ENCODE measurements around the gene HCK. TPM values are rescaled to one million over a fixed set of nuclear protein-coding genes. Genes with fewer than 3 reads are reported as not detected.
A peak's percentile ranks its signal among the peaks of the same experiment; 100 is the strongest.

The HCK gene
- not detected in 2 replicates for total RNA-seq (2014; rRNA removed; shearing (Covaris generic))
- polyA plus RNA-seq (2015; cell fraction: cytosol; rRNA removed) = not detected in 2 replicates
- not detected in 2 replicates for polyA plus RNA-seq (2015; cell fraction: nucleus; rRNA removed)

- in situ Hi-C loops (cut with HindIII; ENCODE audit: low pct_unique_long_range_greater_than_20kb, low sequenced_read_pairs) = no loop called here
- DNase-seq (ENCODE audit: low read depth, low spot score) = no peak
Measured at GRCh38 chr20:32052090-32052777, at the start of gene HCK. Gene HCK, plus strand, starts transcription at chr20:32052242.

GRCh38 chr20:32003325-32003724 lies 48.7 kb upstream of the HCK start:
- in situ Hi-C loops (cut with HindIII; ENCODE audit: low pct_unique_long_range_greater_than_20kb, low sequenced_read_pairs) = no loop called here
- DNase-seq (ENCODE audit: low read depth, low spot score) = no peak

- DNase-seq (ENCODE audit: low read depth, low spot score) = peak; percentile 71
- in situ Hi-C loops (cut with HindIII; ENCODE audit: low pct_unique_long_range_greater_than_20kb, low sequenced_read_pairs) = no loop called here
Measured at GRCh38 chr20:32004963-32005362, 47.1 kb upstream of the HCK start.

- in situ Hi-C loops (cut with HindIII; ENCODE audit: low pct_unique_long_range_greater_than_20kb, low sequenced_read_pairs) = no loop called here
Measured at GRCh38 chr20:32006053-32006452, 46.0 kb upstream of the HCK start.

GRCh38 chr20:32006841-32007786 lies 44.9 kb upstream of the HCK start:
- in situ Hi-C loops (cut with HindIII; ENCODE audit: low pct_unique_long_range_greater_than_20kb, low sequenced_read_pairs) = no loop called here
- DNase-seq (ENCODE audit: low read depth, low spot score) = no peak

More at GRCh38 chr20:32006053-32006452, 46.0 kb upstream of the HCK start:
- no peak for DNase-seq (ENCODE audit: low read depth, low spot score)

GRCh38 chr20:32007787-32008616 lies 44.0 kb upstream of the HCK start:
- no peak for DNase-seq (ENCODE audit: low read depth, low spot score)
- in situ Hi-C loops (cut with HindIII; ENCODE audit: low pct_unique_long_range_greater_than_20kb, low sequenced_read_pairs) = no loop called here

- in situ Hi-C loops (cut with HindIII; ENCODE audit: low pct_unique_long_range_greater_than_20kb, low sequenced_read_pairs) = no loop called here
- no peak for DNase-seq (ENCODE audit: low read depth, low spot score)
Measured at GRCh38 chr20:32009564-32009963, 42.5 kb upstream of the HCK start.

GRCh38 chr20:32010101-32010500 lies 41.9 kb upstream of the HCK start, which contains the start of gene CCM2L:
Gene CCM2L, plus strand, starts transcription at chr20:32010438. Its CDS starts 17 bp downstream, at chr20:32010455.
- in situ Hi-C loops (cut with HindIII; ENCODE audit: low pct_unique_long_range_greater_than_20kb, low sequenced_read_pairs) = no loop called here
- DNase-seq (ENCODE audit: low read depth, low spot score) = no peak

- in situ Hi-C loops (cut with HindIII; ENCODE audit: low pct_unique_long_range_greater_than_20kb, low sequenced_read_pairs) = no loop called here
- DNase-seq (ENCODE audit: low read depth, low spot score) = no peak
Measured at GRCh38 chr20:32010666-32011065, 41.4 kb upstream of the HCK start.

- DNase-seq (ENCODE audit: low read depth, low spot score) = no peak
- in situ Hi-C loops (cut with HindIII; ENCODE audit: low pct_unique_long_range_greater_than_20kb, low sequenced_read_pairs) = no loop called here
Measured at GRCh38 chr20:32012159-32012688, 39.8 kb upstream of the HCK start.

GRCh38 chr20:32013326-32013725 lies 38.7 kb upstream of the HCK start:
- no peak for DNase-seq (ENCODE audit: low read depth, low spot score)
- in situ Hi-C loops (cut with HindIII; ENCODE audit: low pct_unique_long_range_greater_than_20kb, low sequenced_read_pairs) = no loop called here

- DNase-seq (ENCODE audit: low read depth, low spot score) = no peak
- in situ Hi-C loops (cut with HindIII; ENCODE audit: low pct_unique_long_range_greater_than_20kb, low sequenced_read_pairs) = no loop called here
Measured at GRCh38 chr20:32017711-32018251, 34.3 kb upstream of the HCK start.

GRCh38 chr20:32018269-32019155 lies 33.5 kb upstream of the HCK start:
- in situ Hi-C loops (cut with HindIII; ENCODE audit: low pct_unique_long_range_greater_than_20kb, low sequenced_read_pairs) = no loop called here
- DNase-seq (ENCODE audit: low read depth, low spot score) = peak; percentile 64

GRCh38 chr20:32019156-32019510 lies 32.9 kb upstream of the HCK start:
- DNase-seq (ENCODE audit: low read depth, low spot score) = peak; percentile 48
- in situ Hi-C loops (cut with HindIII; ENCODE audit: low pct_unique_long_range_greater_than_20kb, low sequenced_read_pairs) = no loop called here

GRCh38 chr20:32019563-32020463 lies 32.2 kb upstream of the HCK start:
- no peak for DNase-seq (ENCODE audit: low read depth, low spot score)
- in situ Hi-C loops (cut with HindIII; ENCODE audit: low pct_unique_long_range_greater_than_20kb, low sequenced_read_pairs) = no loop called here
